ENCODE results near the gene CDA. TPM values are rescaled to one million over a fixed set of nuclear protein-coding genes. Genes with fewer than 3 reads are reported as not detected.

Gene CDA
- total RNA-seq, 1 donor from 2014 or later: not detected

DNA sequence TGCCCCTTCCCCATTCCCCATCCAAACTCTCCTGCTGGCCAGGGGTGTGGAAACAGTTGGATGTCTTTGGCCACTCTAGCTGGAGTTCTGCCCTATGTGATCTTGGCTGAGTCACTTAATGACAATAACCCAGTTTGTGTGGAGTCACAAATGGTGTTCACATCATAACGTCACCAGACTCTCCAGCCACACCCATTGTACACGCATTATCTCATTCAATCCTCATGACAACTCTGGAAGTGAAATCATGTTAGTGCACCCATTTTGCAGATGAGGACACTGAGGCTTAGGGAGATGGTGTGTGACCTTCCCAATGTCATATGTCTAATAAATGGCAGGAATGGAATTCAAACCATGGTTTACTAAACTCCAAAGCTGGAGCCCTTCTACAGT lies 1.2 kb upstream of the CDA start:
- H3K27ac Mint-ChIP-seq: no peak overlapping the region
- intact Hi-C loops (cut with micrococcal nuclease): no loop called here
- H3K4me1 Mint-ChIP-seq: no peaks in the 10 kb centered on the region
- H3K4me3 Mint-ChIP-seq: no peak overlapping the region
- H3K9me3 Mint-ChIP-seq: peaks cover 3% of the 10 kb centered on the region
- TF ChIP-seq, protein P1, sequence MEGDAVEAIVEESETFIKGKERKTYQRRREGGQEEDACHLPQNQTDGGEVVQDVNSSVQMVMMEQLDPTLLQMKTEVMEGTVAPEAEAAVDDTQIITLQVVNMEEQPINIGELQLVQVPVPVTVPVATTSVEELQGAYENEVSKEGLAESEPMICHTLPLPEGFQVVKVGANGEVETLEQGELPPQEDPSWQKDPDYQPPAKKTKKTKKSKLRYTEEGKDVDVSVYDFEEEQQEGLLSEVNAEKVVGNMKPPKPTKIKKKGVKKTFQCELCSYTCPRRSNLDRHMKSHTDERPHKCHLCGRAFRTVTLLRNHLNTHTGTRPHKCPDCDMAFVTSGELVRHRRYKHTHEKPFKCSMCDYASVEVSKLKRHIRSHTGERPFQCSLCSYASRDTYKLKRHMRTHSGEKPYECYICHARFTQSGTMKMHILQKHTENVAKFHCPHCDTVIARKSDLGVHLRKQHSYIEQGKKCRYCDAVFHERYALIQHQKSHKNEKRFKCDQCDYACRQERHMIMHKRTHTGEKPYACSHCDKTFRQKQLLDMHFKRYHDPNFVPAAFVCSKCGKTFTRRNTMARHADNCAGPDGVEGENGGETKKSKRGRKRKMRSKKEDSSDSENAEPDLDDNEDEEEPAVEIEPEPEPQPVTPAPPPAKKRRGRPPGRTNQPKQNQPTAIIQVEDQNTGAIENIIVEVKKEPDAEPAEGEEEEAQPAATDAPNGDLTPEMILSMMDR (IDR thresholded peaks at IDR 0.05): no peak
- ATAC-seq (ENCODE audit: low read depth) (no peak), DNase-seq (no peak)
- CTCF ChIA-PET: no interaction called here
- H3K36me3 Mint-ChIP-seq (ENCODE audit: low read depth): no peaks in the 10 kb centered on the region
- peaks cover 56% of the 10 kb centered on the region for H3K27me3 Mint-ChIP-seq
- POLR2A ChIA-PET: no interaction called here

DNA sequence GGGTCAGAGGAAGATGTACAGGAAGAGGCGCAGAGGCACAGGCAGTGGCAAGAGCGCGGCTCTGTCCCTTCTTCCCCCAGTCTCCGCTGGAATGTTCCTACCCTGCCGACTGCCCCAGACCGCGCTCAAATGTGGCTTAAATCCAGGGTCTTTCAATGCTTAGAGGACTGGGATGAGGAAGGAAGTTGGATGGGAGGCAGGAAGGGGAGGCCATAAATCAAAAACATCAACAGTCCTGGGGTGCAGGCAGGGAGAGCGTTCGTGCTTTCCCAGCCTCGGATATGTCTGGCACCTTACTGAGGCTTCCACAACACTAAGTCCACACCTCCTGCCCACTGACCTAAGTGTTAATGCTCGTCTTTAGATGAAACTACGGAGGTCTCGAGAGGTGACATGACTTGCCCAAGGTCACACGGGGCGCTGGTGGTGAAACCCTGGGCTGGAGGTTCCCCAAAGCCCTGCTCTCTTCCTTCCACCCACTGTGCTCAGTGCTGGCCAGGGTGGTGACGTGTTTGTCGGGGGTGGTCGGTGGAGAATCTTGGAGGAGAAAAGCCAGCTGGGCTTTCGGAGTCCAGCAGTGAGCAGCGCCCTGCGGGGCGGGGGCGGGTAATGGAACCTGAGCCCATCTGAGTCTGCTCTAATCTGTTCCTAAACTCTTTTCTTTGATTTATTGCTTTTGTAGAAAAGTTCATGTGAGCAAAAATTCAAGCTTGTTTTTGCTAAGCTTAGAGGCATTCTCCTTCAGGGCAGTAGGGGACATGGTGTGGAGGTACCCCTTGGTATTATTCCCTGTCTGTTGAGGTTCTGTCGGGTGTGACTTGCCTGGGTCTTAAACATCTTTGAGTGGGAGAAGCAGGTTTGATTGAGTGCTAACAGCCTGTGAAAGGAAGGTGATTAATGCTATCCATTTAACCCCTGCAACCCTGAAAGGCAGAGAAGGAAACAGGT lies 708 bp downstream of the CDA start:
- intact Hi-C loops (cut with micrococcal nuclease): no loop called here
- TF ChIP-seq, protein P1 (IDR thresholded peaks at IDR 0.05): no peak
- Mint-ChIP-seq H3K9me3 (peaks cover 3% of the 10 kb centered on the region), H3K27ac (no peak overlapping the region), H3K36me3 (ENCODE audit: low read depth) (no peaks in the 10 kb centered on the region), H3K4me3 (no peak overlapping the region), H3K27me3 (peaks cover 52% of the 10 kb centered on the region), H3K4me1 (no peaks in the 10 kb centered on the region)
- ChIA-PET POLR2A (no interaction called here), CTCF (no interaction called here)
- ATAC-seq (ENCODE audit: low read depth) (no peak), DNase-seq (no peak)

DNA sequence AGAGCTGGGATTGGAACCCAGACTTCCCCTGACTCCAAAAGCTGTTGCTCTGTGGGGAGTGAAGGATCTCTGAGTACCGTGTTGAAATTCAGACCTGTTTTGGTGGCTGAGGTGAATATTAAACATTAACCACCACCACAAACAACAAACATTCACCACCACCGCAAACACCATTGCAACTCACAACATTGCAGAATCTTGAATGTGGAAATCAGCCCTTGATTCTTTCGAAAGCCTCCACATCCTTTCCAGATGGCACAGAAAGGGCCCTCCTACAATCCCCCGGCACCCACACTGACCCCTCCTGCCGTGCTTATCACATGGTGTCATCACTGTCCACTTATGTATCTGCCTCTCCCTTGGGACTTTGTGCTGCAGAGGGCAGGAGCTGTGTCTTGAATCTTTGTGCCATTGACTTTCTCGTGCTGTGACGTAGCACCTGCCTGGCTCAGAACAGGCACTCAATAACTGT lies 1.4 kb downstream of the CDA start:
- no peaks in the 10 kb centered on the region for H3K4me1 Mint-ChIP-seq
- no peaks in the 10 kb centered on the region for H3K36me3 Mint-ChIP-seq (ENCODE audit: low read depth)
- peaks cover 3% of the 10 kb centered on the region for H3K9me3 Mint-ChIP-seq
- H3K27me3 Mint-ChIP-seq: peaks cover 46% of the 10 kb centered on the region
- TF ChIP-seq, protein P1 (IDR thresholded peaks at IDR 0.05): no peak
- CTCF ChIA-PET: no interaction called here
- H3K27ac Mint-ChIP-seq: no peak overlapping the region
- no peak for ATAC-seq (ENCODE audit: low read depth)
- POLR2A ChIA-PET: no interaction called here
- DNase-seq: no peak
- intact Hi-C loops (cut with micrococcal nuclease): no loop called here
- no peak overlapping the region for H3K4me3 Mint-ChIP-seq

DNA sequence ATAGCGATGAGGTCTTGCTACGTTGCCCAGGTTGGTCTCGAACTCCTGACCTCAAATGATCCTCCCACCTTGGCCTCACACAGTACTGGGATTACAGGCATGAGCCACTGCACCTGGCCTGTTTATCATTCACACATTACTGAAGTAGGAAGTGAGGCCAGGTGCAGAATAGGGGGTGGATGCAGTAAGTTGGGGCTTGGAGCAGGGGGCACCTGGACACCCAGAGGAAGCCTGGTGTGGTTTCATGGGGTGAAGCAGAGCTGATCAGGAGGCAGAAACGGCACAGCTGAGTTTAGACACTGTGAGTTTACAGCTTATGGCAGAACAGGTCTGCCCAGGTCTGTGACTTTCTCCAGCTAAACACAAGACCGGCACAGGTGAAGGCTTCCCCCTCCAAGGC lies 4.9 kb downstream of the CDA start:
- ChIA-PET CTCF (no interaction called here), POLR2A (no interaction called here)
- Mint-ChIP-seq H3K27ac (no peak overlapping the region), H3K4me1 (no peaks in the 10 kb centered on the region), H3K36me3 (ENCODE audit: low read depth) (no peaks in the 10 kb centered on the region), H3K9me3 (peaks cover under 1% of the 10 kb centered on the region), H3K27me3 (peaks cover 33% of the 10 kb centered on the region), H3K4me3 (no peak overlapping the region)
- intact Hi-C loops (cut with micrococcal nuclease): no loop called here
- ATAC-seq (ENCODE audit: low read depth): no peak
- DNase-seq: no peak
- TF ChIP-seq, protein P1 (IDR thresholded peaks at IDR 0.05): no peak

DNA sequence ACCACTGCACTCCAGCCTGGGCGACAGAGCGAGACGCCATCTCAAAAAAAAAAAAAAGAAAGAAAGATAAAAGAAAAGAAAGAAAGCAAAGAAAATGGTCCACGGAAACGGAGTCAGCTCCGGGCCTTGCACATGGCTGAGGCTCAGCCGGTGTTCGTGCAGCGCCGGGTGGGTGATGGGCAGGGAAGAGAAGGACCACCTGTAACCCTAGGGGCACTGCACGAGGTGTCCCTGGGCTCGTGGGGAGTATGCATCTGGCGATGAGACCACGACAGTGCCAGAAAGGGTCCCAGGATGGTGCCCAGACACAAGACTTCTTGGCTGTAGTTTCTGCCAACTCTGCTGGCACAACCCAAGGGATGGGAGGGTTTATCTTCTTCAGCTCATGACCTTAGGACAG lies 5.8 kb downstream of the CDA start:
- ATAC-seq (ENCODE audit: low read depth): no peak
- H3K4me1 Mint-ChIP-seq: no peaks in the 10 kb centered on the region
- TF ChIP-seq, protein P1 (IDR thresholded peaks at IDR 0.05): no peak
- peaks cover 3% of the 10 kb centered on the region for H3K9me3 Mint-ChIP-seq
- no peaks in the 10 kb centered on the region for H3K36me3 Mint-ChIP-seq (ENCODE audit: low read depth)
- CTCF ChIA-PET: no interaction called here
- H3K27ac Mint-ChIP-seq: no peak overlapping the region
- POLR2A ChIA-PET: no interaction called here
- H3K4me3 Mint-ChIP-seq: no peak overlapping the region
- H3K27me3 Mint-ChIP-seq: peaks cover 23% of the 10 kb centered on the region
- no peak for DNase-seq
- intact Hi-C loops (cut with micrococcal nuclease): no loop called here

Data from activated B cell treated with CpG ODN at 0.5 μM for 24 hours (primary cell).